Stimulated activated CD4-positive, alpha-beta T cell treated with anti-CD3 and anti-CD28 coated beads, Interleukin-15, amount 100 ng/mL, for 48 hours (primary cell): ENCODE data around the gene CRYGD.
"Not testable (repeated sequence)": the region's sequence is repeated elsewhere in the genome, so short reads cannot be mapped to it uniquely, and the experiment has no call there.

Experiments used
- DNase-seq, 2 donors: peaks; one replicate each; pipeline ENCODE4 v3.0.0-alpha.2; 2020; ENCODE audit warnings: low read depth in 2 of 2

Gene CRYGD

GRCh38 chr2:208129744-208130711 is 5.7 kb upstream of the CRYGD start, which contains the start of gene CRYGC:
CRYGC (minus strand) TSS chr2:208129828; CDS start chr2:208129792, 36 bp downstream.
- DNase-seq, result no peak

GRCh38 chr2:208128136-208128535 is 3.8 kb upstream of the CRYGD start:
- no peak for DNase-seq

- DNase-seq, result no peak
These were observed 2.8 kb upstream of the CRYGD start for GRCh38 chr2:208127090-208127489.

GRCh38 chr2:208125251-208125650 is 927 bp upstream of the CRYGD start:
- no peak for DNase-seq

- no peak for DNase-seq
These were observed 2.1 kb downstream of the CRYGD start for GRCh38 chr2:208122248-208122647.

- DNase-seq, result no peak
These were observed 5.4 kb downstream of the CRYGD start for GRCh38 chr2:208118918-208119317.

- not testable (repeated sequence) for DNase-seq
These were observed 6.9 kb downstream of the CRYGD start for GRCh38 chr2:208117390-208117789.

- DNase-seq, result no peak
These were observed 11.4 kb downstream of the CRYGD start for GRCh38 chr2:208112969-208113368.

- not testable (repeated sequence) for DNase-seq
These were observed 12.0 kb downstream of the CRYGD start for GRCh38 chr2:208112273-208112745.

GRCh38 chr2:208103616-208104015 is 20.7 kb downstream of the CRYGD start:
- no peak for DNase-seq

GRCh38 chr2:208101716-208102631 is 22.4 kb downstream of the CRYGD start:
- no peak for DNase-seq

- no peak for DNase-seq
These were observed 24.4 kb downstream of the CRYGD start for GRCh38 chr2:208099682-208100470.

- DNase-seq, result not testable (repeated sequence)
These were observed 25.6 kb downstream of the CRYGD start for GRCh38 chr2:208098701-208099100.

- no peak for DNase-seq
These were observed 26.1 kb downstream of the CRYGD start for GRCh38 chr2:208098267-208098666.

GRCh38 chr2:208097801-208098200 is 26.5 kb downstream of the CRYGD start:
- DNase-seq, result no peak

GRCh38 chr2:208097313-208097712 is 27.0 kb downstream of the CRYGD start:
- DNase-seq, result no peak

- DNase-seq, result no peak
These were observed 28.2 kb downstream of the CRYGD start for GRCh38 chr2:208096080-208096479.

GRCh38 chr2:208093128-208093527 is 31.2 kb downstream of the CRYGD start:
- no peak for DNase-seq

GRCh38 chr2:208092093-208092832 is 32.1 kb downstream of the CRYGD start:
- no peak for DNase-seq

GRCh38 chr2:208090420-208090819 is 33.9 kb downstream of the CRYGD start:
- DNase-seq, result no peak

GRCh38 chr2:208086029-208086428 is 38.3 kb downstream of the CRYGD start:
- no peak for DNase-seq
